Measurements from ENCODE around the gene SLC12A4.

GRCh38 chr16:67927131-67927941 lies 41.1 kb downstream of the SLC12A4 start:
- TF ChIP-seq CTCF (IDR thresholded peaks at IDR 0.05; ENCODE audit: low read depth, low read length, missing input control) (no peak), GABPA (IDR thresholded peaks at IDR 0.05 in 1 of 2, conservative IDR thresholded peaks at IDR 0.05 in 1 of 2) (no peak), YY1 (IDR thresholded peaks at IDR 0.05) (no peak), EGR1 (IDR thresholded peaks at IDR 0.05; ENCODE audit: low read depth in 2 of 2) (no peak), FOXA1 (IDR thresholded peaks at IDR 0.05) (no peak), ATF3 (IDR thresholded peaks at IDR 0.05) (no peak), RAD21 (IDR thresholded peaks at IDR 0.05) (no peak), SP1 (IDR thresholded peaks at IDR 0.05) (no peak), JUND (IDR thresholded peaks at IDR 0.05) (no peak), TAF1 (conservative IDR thresholded peaks at IDR 0.05) (no peak), RXRA (IDR thresholded peaks at IDR 0.05) (no peak), ZBTB33 (IDR thresholded peaks at IDR 0.05) (no peak), MAX (IDR thresholded peaks at IDR 0.05) (no peak)

Data from liver (tissue), 3 donors.